GM19452 (cell line): ENCODE results near the gene ABCC9.
"Not testable (repeated sequence)": the region's sequence is repeated elsewhere in the genome, so short reads cannot be mapped to it uniquely, and the experiment has no call there.

Experiments
- ATAC-seq: cut with Tn5 transposase; IDR thresholded peaks from one replicate; pipeline ENCODE4 v1.9.1; 2021; ENCODE audit not compliant: unreplicated experiment

The ABCC9 gene

GRCh38 chr12:21819236-21819635 is 122.0 kb downstream of the ABCC9 start:
- no peak for ATAC-seq

GRCh38 chr12:21818627-21819026 is 122.6 kb downstream of the ABCC9 start:
- no peak for ATAC-seq

- ATAC-seq, result no peak
Observed at GRCh38 chr12:21815306-21816062, 125.7 kb downstream of the ABCC9 start.

GRCh38 chr12:21814814-21815213 is 126.4 kb downstream of the ABCC9 start:
- no peak for ATAC-seq

GRCh38 chr12:21814327-21814726 is 126.9 kb downstream of the ABCC9 start:
- ATAC-seq, result no peak

GRCh38 chr12:21813751-21814150 is 127.5 kb downstream of the ABCC9 start:
- no peak for ATAC-seq

- ATAC-seq, result no peak
Observed at GRCh38 chr12:21813125-21813524, 128.1 kb downstream of the ABCC9 start.

GRCh38 chr12:21812340-21812739 is 128.9 kb downstream of the ABCC9 start:
- ATAC-seq, result not testable (repeated sequence)

- ATAC-seq, result no peak
Observed at GRCh38 chr12:21809100-21809499, 132.1 kb downstream of the ABCC9 start.

GRCh38 chr12:21806255-21806654 is 135.0 kb downstream of the ABCC9 start:
- ATAC-seq, result no peak

- ATAC-seq, result no peak
Observed at GRCh38 chr12:21801522-21802288, 139.5 kb downstream of the ABCC9 start.

- ATAC-seq, result no peak
Observed at GRCh38 chr12:21800011-21800410, 141.2 kb downstream of the ABCC9 start.

GRCh38 chr12:21797539-21797938 is 143.7 kb downstream of the ABCC9 start:
- ATAC-seq, result no peak

- no peak for ATAC-seq
Observed at GRCh38 chr12:21795648-21796328, 145.4 kb downstream of the ABCC9 start.

GRCh38 chr12:21794807-21795595 is 146.2 kb downstream of the ABCC9 start:
- not testable (repeated sequence) for ATAC-seq

- not testable (repeated sequence) for ATAC-seq
Observed at GRCh38 chr12:21789687-21790086, 151.5 kb downstream of the ABCC9 start.

GRCh38 chr12:21788089-21788983 is 152.9 kb downstream of the ABCC9 start:
- no peak for ATAC-seq

GRCh38 chr12:21786041-21786531 is 155.1 kb downstream of the ABCC9 start:
- no peak for ATAC-seq

GRCh38 chr12:21782723-21783122 is 158.5 kb downstream of the ABCC9 start:
- ATAC-seq, result not testable (repeated sequence)

GRCh38 chr12:21780786-21781185 is 160.4 kb downstream of the ABCC9 start:
- ATAC-seq, result no peak
